Endothelial cell of umbilical vein (primary cell): ENCODE results near the gene POLRMT.

ENCODE experiments used
- CTCF ChIP-seq, 2 donors: IDR thresholded peaks; 1 replicate in 1 of 2; 2 replicates in 1 of 2; pipeline ENCODE4 v1.5.1; 2011; ENCODE audit warnings: low read length in 2 of 2, mild to moderate bottlenecking in 2 of 2, moderate library complexity in 2 of 2, control low read depth in 1 of 2, inconsistent platforms in 1 of 2, low read depth in 1 of 2; ENCODE audit not compliant: insufficient read depth in 1 of 2; ENCODE audit errors: extremely low read depth in 1 of 2
- EZH2 ChIP-seq: IDR thresholded peaks from 2 replicates; pipeline ENCODE4 v1.6.1; 2012; ENCODE audit warnings: borderline replicate concordance, low read depth, mild to moderate bottlenecking, moderate library complexity, low read length, inconsistent platforms; ENCODE audit not compliant: severe bottlenecking
- FOS ChIP-seq: IDR thresholded peaks from 2 replicates; pipeline ENCODE4 v1.6.1; 2011; ENCODE audit warnings: mild to moderate bottlenecking, low read length, moderate library complexity, borderline replicate concordance; ENCODE audit not compliant: insufficient read depth
- POLR2A ChIP-seq: IDR thresholded peaks from 2 replicates; pipeline ENCODE4 v1.6.1; 2012; ENCODE audit warnings: low read depth, mild to moderate bottlenecking, control low read depth, low read length
- POLR2AphosphoS5 ChIP-seq: IDR thresholded peaks from 2 replicates; pipeline ENCODE4 v1.6.1; 2012; ENCODE audit warnings: low read depth, mild to moderate bottlenecking, control low read depth, low read length, moderate library complexity; ENCODE audit not compliant: insufficient read depth

- TF ChIP-seq EZH2 (no peak), CTCF (IDR thresholded peaks at IDR 0.05; ENCODE audit: extremely low read depth in 1 of 2, insufficient read depth in 1 of 2, low read depth in 1 of 2, low read length in 2 of 2) (no peak), POLR2A (no peak), FOS (no peak), POLR2AphosphoS5 (no peak)
Measured at GRCh38 chr19:658059-658839, 24.9 kb upstream of the POLRMT start.
